B cell (primary cell): ENCODE data around the gene HSDL2. TPM values are rescaled to one million over a fixed set of nuclear protein-coding genes. Genes with fewer than 3 reads are reported as not detected.

Source experiments
- ATAC-seq: fragments of 200-7000 bp; cut with Tn5 transposase; one replicate; pipeline ENCODE4 v1.10.0; 2021; ENCODE audit warnings: low read depth, mild to moderate bottlenecking, moderate number of reproducible peaks, moderate library complexity
- CTCF ChIA-PET: fragments of 350-600 bp; sonication (Branson Sonifier 250); formaldehyde crosslinking; loops from one replicate; lab custom pipeline; 2021; ENCODE audit warnings: antibody characterized with exemption, inconsistent platforms; lab: Charles Lee
- POLR2A ChIA-PET: fragments of 350-600 bp; sonication (Branson Sonifier 250); formaldehyde crosslinking; loops from one replicate; lab custom pipeline; 2021; ENCODE audit warnings: antibody characterized with exemption; lab: Charles Lee
- DNase-seq: peaks from one replicate; pipeline ENCODE4 v3.0.0; 2013
- H2AFZ ChIP-seq: 2 replicates; pipeline ENCODE4 v1.6.1; 2012; ENCODE audit warnings: mild to moderate bottlenecking, low read depth, low read length; ENCODE audit not compliant: insufficient read depth, poor library complexity, severe bottlenecking
- H3K27ac ChIP-seq, 2 donors: 1 replicate in 1 of 2; 2 replicates in 1 of 2; pipeline ENCODE4 v1.5.1; 2012 to 2013; ENCODE audit warnings: low read length in 2 of 2, mild to moderate bottlenecking in 2 of 2, moderate library complexity in 1 of 2
- H3K27me3 ChIP-seq, 4 experiments: fragments of 200-600 bp in 1 of 4; sonication (generic) in 1 of 4; replicated peaks in 1 of 4; 1 replicate in 2 of 4; 2 replicates in 2 of 4; pipeline versions ENCODE4 v1.6.1 to v1.7.0; 2013 to 2016; ENCODE audit warnings: low read length in 3 of 4, mild to moderate bottlenecking in 2 of 4, mixed read lengths in 1 of 4, moderate library complexity in 1 of 4; ENCODE audit not compliant: insufficient read depth in 4 of 4, control insufficient read depth in 3 of 4; ENCODE audit errors: control extremely low read depth in 1 of 4
- H3K36me3 ChIP-seq, 2 experiments: replicated peaks in 1 of 2; 1 replicate in 1 of 2; 2 replicates in 1 of 2; pipeline versions ENCODE4 v1.6.1 to v1.7.1; 2013; ENCODE audit warnings: low read length in 1 of 2; ENCODE audit not compliant: insufficient read depth in 2 of 2, control insufficient read depth in 1 of 2; ENCODE audit errors: control extremely low read depth in 1 of 2, extremely low read depth in 1 of 2
- H3K4me1 ChIP-seq, 2 donors: fragments of 200-600 bp in 1 of 2; sonication (generic) in 1 of 2; 1 replicate in 1 of 2; 2 replicates in 1 of 2; pipeline versions ENCODE4 v1.5.1 to v1.6.1; 2013 to 2017; ENCODE audit warnings: low read length in 2 of 2; ENCODE audit not compliant: control insufficient read depth in 2 of 2, insufficient read depth in 2 of 2
- H3K4me2 ChIP-seq: replicated peaks from 2 replicates; pipeline ENCODE3; 2012; ENCODE audit warnings: mild to moderate bottlenecking, low read depth, low read length; ENCODE audit not compliant: poor library complexity, severe bottlenecking
- H3K4me3 ChIP-seq, 5 experiments: fragments of 200-600 bp in 1 of 5; sonication (generic) in 1 of 5; 1 replicate in 3 of 5; 2 replicates in 2 of 5; pipeline versions ENCODE4 v1.5.1 to v1.7.0; 2011 to 2016; ENCODE audit warnings: low read length in 4 of 5, mild to moderate bottlenecking in 4 of 5, low read depth in 2 of 5, control low read depth in 1 of 5, moderate library complexity in 1 of 5; ENCODE audit not compliant: insufficient read depth in 1 of 5; ENCODE audit errors: control extremely low read depth in 1 of 5, extremely low read depth in 1 of 5
- H3K79me2 ChIP-seq: fragments of 200-600 bp; sonication (generic); one replicate; pipeline ENCODE4 v1.6.0; 2016; ENCODE audit warnings: low read length; ENCODE audit not compliant: control insufficient read depth, insufficient read depth
- H3K9ac ChIP-seq: fragments of 200-600 bp; sonication (generic); 2 replicates; pipeline ENCODE4 v1.6.1; 2017; ENCODE audit warnings: mild to moderate bottlenecking, low read length, moderate library complexity
- H3K9me3 ChIP-seq, 3 donors: one replicate each; pipeline versions ENCODE4 v1.6.1 to v1.7.1; 2013; ENCODE audit warnings: low read length in 2 of 3; ENCODE audit not compliant: control insufficient read depth in 2 of 3, insufficient read depth in 1 of 3; ENCODE audit errors: control extremely low read depth in 1 of 3
- H4K20me1 ChIP-seq: 2 replicates; pipeline ENCODE4 v1.6.0; 2012; ENCODE audit warnings: mild to moderate bottlenecking, low read length; ENCODE audit not compliant: insufficient read depth, control insufficient read depth, poor library complexity, severe bottlenecking
- H3K27ac Mint-ChIP-seq: one replicate; pipeline ENCODE4 v1.8.0; 2021; ENCODE audit warnings: mixed read lengths
- H3K27me3 Mint-ChIP-seq: one replicate; pipeline ENCODE4 v1.8.0; 2021; ENCODE audit warnings: mixed read lengths
- H3K4me1 Mint-ChIP-seq: one replicate; pipeline ENCODE4 v1.8.0; 2021; ENCODE audit warnings: mixed read lengths
- H3K4me3 Mint-ChIP-seq: one replicate; pipeline ENCODE4 v1.8.0; 2021; ENCODE audit warnings: mixed read lengths
- H3K9me3 Mint-ChIP-seq: one replicate; pipeline ENCODE4 v1.8.0; 2022; ENCODE audit warnings: mixed read lengths; ENCODE audit not compliant: insufficient read depth
- CTCF ChIP-seq: fragments of 200-600 bp; IDR thresholded peaks from one replicate; pipeline ENCODE4 v1.8.0; 2022; ENCODE audit warnings: antibody characterized with exemption, mild to moderate bottlenecking
- EZH2 ChIP-seq: IDR thresholded peaks from 2 replicates; pipeline ENCODE4 v1.6.1; 2012; ENCODE audit warnings: borderline replicate concordance, low read depth, mild to moderate bottlenecking, moderate library complexity, low read length; ENCODE audit not compliant: insufficient read depth, poor library complexity, severe bottlenecking
- WGBS: methylation state at CpG from one replicate; pipeline ENCODE4 v1.1.5; 2013; ENCODE audit warnings: missing lambda C conversion rate; ENCODE audit not compliant: insufficient coverage; 5-methylcytosine and 5-hydroxymethylcytosine counted together
- intact Hi-C: fragments of 100-400 bp; cut with micrococcal nuclease; formaldehyde crosslinking; loops from one replicate; pipeline ENCODE4 v1.10.0; 2022
- polyA minus RNA-seq: library from RNA; depleted of rRNA, polyadenylated mRNA; stranded (reverse); fragments of >200 nt; gene quantifications from 2 replicates; pipeline ENCODE4 v1.2.3, GENCODE V29; 2012
- polyA plus RNA-seq: library from polyadenylated mRNA; depleted of rRNA; stranded (reverse); fragments of >200 nt; gene quantifications from 2 replicates; pipeline ENCODE4 v1.2.3, GENCODE V29; 2012
- total RNA-seq, 2 donors: library from RNA; stranded (reverse); fragments of 120-200 nt in 1 of 2; gene quantifications; 1 replicate in 1 of 2; 2 replicates in 1 of 2; pipeline versions ENCODE4 v1.2.3 to v1.2.4, GENCODE V29; 2013 to 2022

Gene HSDL2
- 11.7 and 12.8 TPM in 2 replicates for total RNA-seq
- total RNA-seq (2013), result 21.1 TPM
- polyA plus RNA-seq, result 5.2 and 5.8 TPM in 2 replicates
- polyA minus RNA-seq, result 5.9 and 9.0 TPM in 2 replicates

- DNase-seq (no peak), ATAC-seq (peak; percentile 13)
- Mint-ChIP-seq H3K4me1 (peaks cover 65% of the 10 kb centered on the region), H3K27ac (peak within 1 kb of the TSS; percentile 92), H3K27me3 (no peaks in the 10 kb centered on the region), H3K4me3 (peak within 1 kb of the TSS; percentile 95), H3K9me3 (no peaks in the 10 kb centered on the region)
- Histone ChIP-seq H3K4me1 (peaks cover 32 to 36% of the 10 kb centered on the region in 2 donors), H3K9ac (peak within 1 kb of the TSS; percentile 79), H3K27ac (peak within 1 kb of the TSS; percentile 78 to 88), H2AFZ (peak within 1 kb of the TSS; percentile 95), H3K36me3 (no peaks in the 10 kb centered on the region), H3K79me2 (peaks cover 4% of the 10 kb centered on the region), H3K4me2 (peak within 1 kb of the TSS; percentile 78), H3K27me3 (no peaks in the 10 kb centered on the region), H4K20me1 (no peaks in the 10 kb centered on the region), H3K4me3 (peak within 1 kb of the TSS; percentile 82 to 98 (median 89)), H3K9me3 (no peaks in the 10 kb centered on the region)
- TF ChIP-seq CTCF (no peak), EZH2 (no peak)
- ChIA-PET POLR2A (interaction anchor here (0.8 to 2.6 kb wide), 5 partner anchors 48 to 897 kb away, joined by 3 to 13 read pairs (median 3); partner anchors contain the start of genes DNAJC25, INIP and PTBP3), CTCF (interaction anchor here (0.9 to 2.1 kb wide), 10 partner anchors 14 to 482 kb away, joined by 3 to 19 read pairs (median 6); partner anchors contain the start of gene PTBP3)
- intact Hi-C loops, result loop anchor here (1.0 to 5.0 kb wide), 2 partner anchors 338 to 348 kb away; partner anchors contain the start of gene INIP
- WGBS, result under 1% methylated on average over 34 of the region's 43 CpGs
Observed at GRCh38 chr9:112380102-112380824, at the start of gene HSDL2. Gene HSDL2, plus strand, starts transcription at chr9:112380108. Its CDS starts 56 bp downstream, at chr9:112380164.

- 53% methylated on average over 4 of the region's 4 CpGs for WGBS
- Histone ChIP-seq H3K9ac (peak overlapping the region; percentile 97), H2AFZ (no peak overlapping the region), H4K20me1 (peaks cover 26% of the 10 kb centered on the region), H3K4me1 (peaks cover 21 to 36% of the 10 kb centered on the region in 2 donors), H3K4me3 (peak overlapping the region in 2 of 5 experiments; percentile 83 to 91), H3K36me3 (no peaks in the 10 kb centered on the region), H3K27me3 (no peaks in the 10 kb centered on the region), H3K4me2 (peak overlapping the region; percentile 74), H3K79me2 (peaks cover 66% of the 10 kb centered on the region), H3K27ac (peak overlapping the region in 1 of 2 donors; percentile 13), H3K9me3 (no peaks in the 10 kb centered on the region)
- peak overlapping the region; percentile 55 for H3K27ac Mint-ChIP-seq
- peaks cover 48% of the 10 kb centered on the region for H3K4me1 Mint-ChIP-seq
- H3K9me3 Mint-ChIP-seq, result no peaks in the 10 kb centered on the region
- ATAC-seq (no peak), DNase-seq (no peak)
- H3K4me3 Mint-ChIP-seq, result peak overlapping the region; percentile 98
- intact Hi-C loops, result loop anchor here (5.0 to 10.0 kb wide), 3 partner anchors 44 to 891 kb away; partner anchors contain the start of genes FKBP15 and SLC31A1
- TF ChIP-seq EZH2, result no peak
- no peak for TF ChIP-seq CTCF
- no peaks in the 10 kb centered on the region for H3K27me3 Mint-ChIP-seq
- POLR2A ChIA-PET, result interaction anchor here (0.7 to 2.4 kb wide), 2 partner anchors 48 to 420 kb away, joined by 3 to 13 read pairs; partner anchors contain the start of gene HSDL2
- CTCF ChIA-PET, result interaction anchor here (0.9 kb wide), 1 partner anchor 462 kb away, joined by 4 read pairs; no protein-coding TSS in a partner anchor
Observed at GRCh38 chr9:112331674-112331952, 48.3 kb upstream of the HSDL2 start.
